Neural progenitor cell (in vitro differentiated cells): ENCODE results near the gene MT1G. TPM values are rescaled to one million over a fixed set of nuclear protein-coding genes. Genes with fewer than 3 reads are reported as not detected.
"Not testable (repeated sequence)": the region's sequence is repeated elsewhere in the genome, so short reads cannot be mapped to it uniquely, and the experiment has no call there.

Source experiments
- DNase-seq: peaks from one replicate; pipeline ENCODE4 v3.0.0-alpha.2; 2016; ENCODE audit warnings: low spot score
- H2AFZ ChIP-seq: fragments of 200-600 bp; sonication (generic); replicated peaks from 2 replicates; pipeline ENCODE4 v1.6.1; 2016; ENCODE audit warnings: antibody characterized with exemption
- H3F3A ChIP-seq: fragments of 200-600 bp; sonication (generic); 2 replicates; pipeline ENCODE4 v1.6.1; 2016; ENCODE audit warnings: antibody characterized with exemption, low read depth
- H3K27ac ChIP-seq: fragments of 200-600 bp; sonication (generic); 2 replicates; pipeline ENCODE4 v1.5.1; 2016; ENCODE audit warnings: mild to moderate bottlenecking
- H3K27me3 ChIP-seq: fragments of 200-600 bp; sonication (generic); 2 replicates; pipeline ENCODE4 v1.6.1; 2016; ENCODE audit warnings: mild to moderate bottlenecking, moderate library complexity
- H3K36me3 ChIP-seq: fragments of 200-600 bp; sonication (generic); 2 replicates; pipeline ENCODE4 v1.5.1; 2016
- H3K4me1 ChIP-seq: fragments of 200-600 bp; sonication (generic); 2 replicates; pipeline ENCODE4 v1.6.1; 2016; ENCODE audit warnings: mixed run types
- H3K4me2 ChIP-seq: fragments of 200-600 bp; sonication (generic); 2 replicates; pipeline ENCODE4 v1.6.1; 2016
- H3K4me3 ChIP-seq: fragments of 200-600 bp; sonication (generic); 2 replicates; pipeline ENCODE4 v1.5.1; 2016
- H3K79me2 ChIP-seq: fragments of 200-600 bp; sonication (generic); 2 replicates; pipeline ENCODE4 v1.6.1; 2016; ENCODE audit warnings: low read depth
- H3K9ac ChIP-seq: fragments of 200-600 bp; sonication (generic); 2 replicates; pipeline ENCODE4 v1.6.1; 2016
- H3K9me3 ChIP-seq: fragments of 200-600 bp; sonication (generic); 2 replicates; pipeline ENCODE4 v1.5.1; 2016; ENCODE audit warnings: low read depth
- H4K20me1 ChIP-seq: fragments of 200-600 bp; sonication (generic); 2 replicates; pipeline ENCODE4 v1.6.1; 2016; ENCODE audit warnings: low read depth
- H3K27ac Mint-ChIP-seq: 3 replicates; pipeline ENCODE4 v1.8.0; 2021; ENCODE audit warnings: mixed read lengths
- H3K27me3 Mint-ChIP-seq: 2 replicates; pipeline ENCODE4 v1.8.0; 2022; ENCODE audit warnings: low read depth, mild to moderate bottlenecking, inconsistent platforms, moderate library complexity, mixed read lengths; ENCODE audit not compliant: insufficient read depth
- H3K36me3 Mint-ChIP-seq: 3 replicates; pipeline ENCODE4 v1.8.0; 2021; ENCODE audit warnings: mixed read lengths
- H3K4me1 Mint-ChIP-seq: 3 replicates; pipeline ENCODE4 v1.8.0; 2021; ENCODE audit warnings: mixed read lengths
- H3K4me3 Mint-ChIP-seq: 3 replicates; pipeline ENCODE4 v1.8.0; 2021; ENCODE audit warnings: mild to moderate bottlenecking, moderate library complexity, mixed read lengths
- H3K9me3 Mint-ChIP-seq: 3 replicates; pipeline ENCODE4 v1.8.0; 2020; ENCODE audit warnings: mixed read lengths
- CTCF ChIP-seq: fragments of 200-600 bp; sonication (generic); IDR thresholded peaks from 2 replicates; pipeline ENCODE4 v1.5.1; 2017; ENCODE audit warnings: antibody characterized with exemption, mild to moderate bottlenecking
- EZH2 ChIP-seq: fragments of 200-600 bp; sonication (generic); IDR thresholded peaks from 2 replicates; pipeline ENCODE4 v1.6.1; 2017; ENCODE audit warnings: antibody characterized with exemption, mild to moderate bottlenecking, moderate library complexity
- EZH2phosphoT487 ChIP-seq: fragments of 200-600 bp; sonication (generic); IDR thresholded peaks from 2 replicates; pipeline ENCODE4 v1.6.1; 2017; ENCODE audit warnings: antibody characterized with exemption
- total RNA-seq: library from RNA; depleted of rRNA; stranded (reverse); fragments of >200 nt; gene quantifications from 2 replicates; pipeline ENCODE4 v1.2.3, GENCODE V29; 2015; ENCODE audit warnings: low replicate concordance

Gene MT1G
- total RNA-seq, 1 donor from 2014 or later, result not detected

- Histone ChIP-seq H3K79me2 (no peaks in the 10 kb centered on the region), H3K27ac (no peak overlapping the region), H3K4me3 (no peak overlapping the region), H3K9ac (no peak overlapping the region), H3K4me1 (peaks cover 3% of the 10 kb centered on the region), H4K20me1 (peaks cover 11% of the 10 kb centered on the region), H3K4me2 (no peak overlapping the region), H3F3A (peaks cover 13% of the 10 kb centered on the region), H3K27me3 (peaks cover 100% of the 10 kb centered on the region), H3K9me3 (no peaks in the 10 kb centered on the region), H2AFZ (no peak overlapping the region), H3K36me3 (no peaks in the 10 kb centered on the region)
- Mint-ChIP-seq H3K4me1 (no peaks in the 10 kb centered on the region), H3K27me3 (peaks cover 61% of the 10 kb centered on the region), H3K27ac (no peak overlapping the region), H3K36me3 (no peaks in the 10 kb centered on the region), H3K9me3 (no peaks in the 10 kb centered on the region), H3K4me3 (no peak overlapping the region)
- TF ChIP-seq CTCF (peak; percentile 70), EZH2phosphoT487 (no peak)
- DNase-seq, result peak; percentile 52
These were observed 6.1 kb upstream of the MT1G start for GRCh38 chr16:56673921-56674320.

- peaks cover 69% of the 10 kb centered on the region for H3K27me3 Mint-ChIP-seq
- Histone ChIP-seq H3K9me3 (no peaks in the 10 kb centered on the region), H3K4me2 (no peak overlapping the region)
These were observed 5.1 kb upstream of the MT1G start for GRCh38 chr16:56672761-56673536.

GRCh38 chr16:56672171-56672570, 4.3 kb upstream of the MT1G start:
- peaks cover 100% of the 10 kb centered on the region for H3K27me3 ChIP-seq
- not testable (repeated sequence) for H3K4me1 ChIP-seq, H3K4me1 Mint-ChIP-seq

More at GRCh38 chr16:56672761-56673536, 5.1 kb upstream of the MT1G start:
- Histone ChIP-seq H3K79me2 (no peaks in the 10 kb centered on the region), H3K9ac (no peak overlapping the region), H3K4me3 (no peak overlapping the region), H3F3A (peaks cover 13% of the 10 kb centered on the region), H3K27me3 (peaks cover 100% of the 10 kb centered on the region), H3K27ac (no peak overlapping the region), H4K20me1 (peaks cover 21% of the 10 kb centered on the region), H2AFZ (no peak overlapping the region), H3K4me1 (peaks cover 4% of the 10 kb centered on the region), H3K36me3 (no peaks in the 10 kb centered on the region)
- H3K36me3 Mint-ChIP-seq, result no peaks in the 10 kb centered on the region
- H3K27ac Mint-ChIP-seq, result no peak overlapping the region
- H3K9me3 Mint-ChIP-seq, result no peaks in the 10 kb centered on the region
- TF ChIP-seq EZH2 (no peak), CTCF (no peak), EZH2phosphoT487 (no peak)
- DNase-seq, result no peak
- no peak overlapping the region for H3K4me3 Mint-ChIP-seq
- no peaks in the 10 kb centered on the region for H3K4me1 Mint-ChIP-seq

GRCh38 chr16:56671691-56672090, 3.8 kb upstream of the MT1G start:
- H3K36me3 ChIP-seq, H3K4me2 ChIP-seq, DNase-seq, H3K4me1 ChIP-seq, H3K9me3 ChIP-seq, H3K36me3 Mint-ChIP-seq, H3K4me1 Mint-ChIP-seq, H3K27ac ChIP-seq, H3K79me2 ChIP-seq, H2AFZ ChIP-seq, H3K4me3 ChIP-seq, H3K9me3 Mint-ChIP-seq, H3F3A ChIP-seq, H3K9ac ChIP-seq, H3K4me3 Mint-ChIP-seq, H3K27ac Mint-ChIP-seq: not testable (repeated sequence)
- Histone ChIP-seq H3K27me3 (peaks cover 100% of the 10 kb centered on the region), H4K20me1 (peaks cover 30% of the 10 kb centered on the region)
- peaks cover 70% of the 10 kb centered on the region for H3K27me3 Mint-ChIP-seq

More at GRCh38 chr16:56672171-56672570, 4.3 kb upstream of the MT1G start:
- not testable (repeated sequence) for H3K9me3 ChIP-seq, H3K36me3 ChIP-seq, H3K79me2 ChIP-seq, DNase-seq, H3K4me3 Mint-ChIP-seq, H3K36me3 Mint-ChIP-seq, H2AFZ ChIP-seq, H3K4me2 ChIP-seq, H3K27ac ChIP-seq, H3K9ac ChIP-seq, H3K4me3 ChIP-seq, H3K27ac Mint-ChIP-seq, H3K9me3 Mint-ChIP-seq
- peaks cover 70% of the 10 kb centered on the region for H3K27me3 Mint-ChIP-seq
- Histone ChIP-seq H3F3A (peaks cover 13% of the 10 kb centered on the region), H4K20me1 (peaks cover 29% of the 10 kb centered on the region)
